GM12878 (cell line): ENCODE results near the gene ATP2A1.

Experiments used
- ATF3 ChIP-seq: IDR thresholded peaks from 2 replicates; pipeline ENCODE4 v1.6.1; 2011; ENCODE audit warnings: low read depth, mild to moderate bottlenecking, low read length, moderate library complexity, borderline replicate concordance; ENCODE audit errors: extremely low read depth
- CTCF ChIP-seq, 3 experiments: IDR thresholded peaks in 2 of 3; conservative IDR thresholded peaks in 1 of 3; 2 replicates each; pipeline ENCODE4 v1.5.1; 2011; ENCODE audit warnings: low read depth in 3 of 3, low read length in 3 of 3, mild to moderate bottlenecking in 3 of 3, control low read depth in 2 of 3, moderate library complexity in 2 of 3, inconsistent platforms in 1 of 3, mixed read lengths in 1 of 3; ENCODE audit not compliant: control insufficient read depth in 2 of 3, insufficient read depth in 1 of 3; ENCODE audit errors: extremely low read depth in 1 of 3
- EP300 ChIP-seq, 2 experiments: fragments of 150-350 bp in 1 of 2; IDR thresholded peaks; 2 replicates each; pipeline ENCODE4 v1.6.1; 2011 to 2012; ENCODE audit warnings: low read depth in 2 of 2, low read length in 2 of 2, borderline replicate concordance in 1 of 2, improper control_type of control experiment in 1 of 2, inconsistent platforms in 1 of 2; ENCODE audit not compliant: control insufficient read depth in 1 of 2
- MAX ChIP-seq: IDR thresholded peaks from 2 replicates; pipeline ENCODE4 v1.6.1; 2012; ENCODE audit warnings: low read depth, low read length, improper control_type of control experiment
- POLR2A ChIP-seq: IDR thresholded peaks from 2 replicates; pipeline ENCODE4 v1.6.1; 2011; ENCODE audit warnings: low read depth, mild to moderate bottlenecking, low read length
- RAD21 ChIP-seq: IDR thresholded peaks from 2 replicates; pipeline ENCODE4 v1.6.1; 2011; ENCODE audit warnings: mild to moderate bottlenecking, low read depth, low read length, moderate library complexity; ENCODE audit not compliant: insufficient read depth
- SREBF1 ChIP-seq: IDR thresholded peaks from 2 replicates; pipeline ENCODE4 v1.6.1; 2012; ENCODE audit warnings: mild to moderate bottlenecking, low read length
- TARDBP ChIP-seq: IDR thresholded peaks from 2 replicates; pipeline ENCODE4 v1.6.1; 2016; ENCODE audit warnings: borderline replicate concordance
- ZNF687 ChIP-seq: fragments of 450-650 bp; IDR thresholded peaks from 2 replicates; pipeline ENCODE4 v1.6.1; 2017; ENCODE audit warnings: mild to moderate bottlenecking, moderate library complexity
- ZZZ3 ChIP-seq: IDR thresholded peaks from 2 replicates; pipeline ENCODE4 v1.6.1; 2011; ENCODE audit warnings: low read depth; ENCODE audit not compliant: control insufficient read depth, insufficient read length

GRCh38 chr16:28897826-28898225 lies 19.5 kb downstream of the ATP2A1 start:
- TF ChIP-seq POLR2A (no peak), ATF3 (no peak), ZZZ3 (no peak), RAD21 (no peak), MAX (no peak), ZNF687 (no peak), EP300 (IDR thresholded peaks at IDR 0.05; ENCODE audit: borderline replicate concordance in 1 of 2, control insufficient read depth in 1 of 2, low read depth in 2 of 2, low read length in 2 of 2) (no peak), SREBF1 (no peak), TARDBP (no peak), CTCF (IDR thresholded peaks at IDR 0.05 in 2 of 3, conservative IDR thresholded peaks at IDR 0.05 in 1 of 3; ENCODE audit: control insufficient read depth in 2 of 3, extremely low read depth in 1 of 3, insufficient read depth in 1 of 3, low read depth in 3 of 3, low read length in 3 of 3) (no peak)
